ENCODE measurements around the gene VPS35L. TPM values are rescaled to one million over a fixed set of nuclear protein-coding genes. Genes with fewer than 3 reads are reported as not detected.

Gene VPS35L
- total and polyA plus RNA-seq, 10 of the 15 experiments (the other 5 are each of a cell fraction or from before 2014, with no cell fraction given) = 14.9 to 44.1 (median 26.3) TPM

GRCh38 chr16:19680881-19681340 lies 125.4 kb downstream of the VPS35L start:
- intact Hi-C loops (cut with micrococcal nuclease; ENCODE audit: unreplicated experiment) (no loop called here), in situ Hi-C loops (cut with MboI) (no loop called here)
- POLR2A ChIA-PET = no interaction called here
- H3K9ac ChIP-seq (ENCODE audit: control insufficient read depth, insufficient read depth, low read length) = no peak overlapping the region
- no peaks in the 10 kb centered on the region for H3K27me3 ChIP-seq (replicated peaks in 1 of 2; ENCODE audit: control insufficient read depth in 2 of 2, insufficient read depth in 2 of 2, low read length in 1 of 2)
- no TSS peak for BruUV-seq (replicated peaks)
- TF ChIP-seq CEBPB (IDR thresholded peaks at IDR 0.05; ENCODE audit: borderline replicate concordance in 1 of 2, low read depth in 2 of 2, low read length in 2 of 2) = no peak
- no peak for TF ChIP-seq NFIC (IDR thresholded peaks at IDR 0.05; ENCODE audit: low read depth, low read length)
- TF ChIP-seq, protein P1, sequence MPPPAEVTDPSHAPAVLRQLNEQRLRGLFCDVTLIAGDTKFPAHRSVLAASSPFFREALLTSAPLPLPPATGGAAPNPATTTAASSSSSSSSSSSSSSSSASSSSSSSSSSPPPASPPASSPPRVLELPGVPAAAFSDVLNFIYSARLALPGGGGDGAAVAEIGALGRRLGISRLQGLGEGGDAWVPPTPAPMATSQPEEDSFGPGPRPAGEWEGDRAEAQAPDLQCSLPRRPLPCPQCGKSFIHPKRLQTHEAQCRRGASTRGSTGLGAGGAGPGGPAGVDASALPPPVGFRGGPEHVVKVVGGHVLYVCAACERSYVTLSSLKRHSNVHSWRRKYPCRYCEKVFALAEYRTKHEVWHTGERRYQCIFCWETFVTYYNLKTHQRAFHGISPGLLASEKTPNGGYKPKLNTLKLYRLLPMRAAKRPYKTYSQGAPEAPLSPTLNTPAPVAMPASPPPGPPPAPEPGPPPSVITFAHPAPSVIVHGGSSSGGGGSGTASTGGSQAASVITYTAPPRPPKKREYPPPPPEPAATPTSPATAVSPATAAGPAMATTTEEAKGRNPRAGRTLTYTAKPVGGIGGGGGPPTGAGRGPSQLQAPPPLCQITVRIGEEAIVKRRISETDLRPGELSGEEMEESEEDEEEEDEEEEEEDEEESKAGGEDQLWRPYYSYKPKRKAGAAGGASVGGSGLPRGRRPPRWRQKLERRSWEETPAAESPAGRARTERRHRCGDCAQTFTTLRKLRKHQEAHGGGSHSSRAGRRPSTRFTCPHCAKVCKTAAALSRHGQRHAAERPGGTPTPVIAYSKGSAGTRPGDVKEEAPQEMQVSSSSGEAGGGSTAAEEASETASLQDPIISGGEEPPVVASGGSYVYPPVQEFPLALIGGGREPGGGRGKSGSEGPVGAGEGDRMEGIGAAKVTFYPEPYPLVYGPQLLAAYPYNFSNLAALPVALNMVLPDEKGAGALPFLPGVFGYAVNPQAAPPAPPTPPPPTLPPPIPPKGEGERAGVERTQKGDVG (CRISPR knock-in tag; IDR thresholded peaks at IDR 0.05) = no peak
- TF ChIP-seq MTA2 (IDR thresholded peaks at IDR 0.05; ENCODE audit: low read depth) = no peak
- TF ChIP-seq ATF2 (IDR thresholded peaks at IDR 0.05; ENCODE audit: low read length) = no peak
- no peaks in the 10 kb centered on the region for H3K79me2 ChIP-seq (ENCODE audit: control insufficient read depth, insufficient read depth, low read length)
- no peaks in the 10 kb centered on the region for H3K4me1 ChIP-seq (ENCODE audit: control insufficient read depth, insufficient read depth, low read length)
- no peak overlapping the region for H3K4me3 ChIP-seq
- H3K4me2 ChIP-seq (ENCODE audit: control insufficient read depth, insufficient read depth) = no peak overlapping the region
- 68% methylated on average over 6 of the region's 6 CpGs for WGBS (ENCODE audit: insufficient coverage, insufficient replicate concordance, low lambda C conversion rate, missing lambda C conversion rate)
- H3K36me3 ChIP-seq (ENCODE audit: control insufficient read depth in 2 of 2, insufficient read depth in 2 of 2, low read length in 1 of 2) = peaks cover 5 to 8% of the 10 kb centered on the region in 2 experiments; a peak in 3 of 4 replicates
- RAD21 ChIA-PET (ENCODE audit: unreplicated experiment) = interaction anchor here (1.4 kb wide), 1 partner anchor 206 kb away, joined by 3 read pairs; no protein-coding TSS in a partner anchor
- H3K27ac ChIP-seq (ENCODE audit: control insufficient read depth, insufficient read depth) = no peak overlapping the region
- H4K20me1 ChIP-seq (ENCODE audit: control insufficient read depth, insufficient read depth) = no peaks in the 10 kb centered on the region
- DNase-seq (ENCODE audit: low read depth, low spot score) (no peak), ATAC-seq (no peak), FAIRE-seq (no peak)
- CTCF ChIA-PET = interaction anchor here (1.1 kb wide), 1 partner anchor 206 kb away, joined by 4 read pairs; no protein-coding TSS in a partner anchor
- no peak overlapping the region for H2AFZ ChIP-seq (ENCODE audit: control insufficient read depth, low read depth, low read length)
- no peaks in the 10 kb centered on the region for H3K9me3 ChIP-seq (replicated peaks; ENCODE audit: control insufficient read depth, insufficient read depth, low read length)
- SMC1A ChIA-PET (ENCODE audit: uncharacterized antibody, unreplicated experiment) = interaction anchor here (0.5 kb wide), 1 partner anchor 139 kb away, joined by 3 read pairs; no protein-coding TSS in a partner anchor
